Uterus (tissue), 4 donors: ENCODE results near the gene SLC35A4. TPM values are rescaled to one million over a fixed set of nuclear protein-coding genes. Genes with fewer than 3 reads are reported as not detected.

Source experiments
- DNase-seq, 2 donors: peaks; one replicate each; pipeline ENCODE4 v3.0.0-alpha.2; 2019 to 2020
- H3K27ac ChIP-seq, 2 donors: fragments of 200-600 bp; sonication (generic); 1 replicate in 1 of 2; 2 replicates in 1 of 2; pipeline ENCODE4 v1.5.1; 2016 to 2018
- H3K27me3 ChIP-seq, 2 donors: fragments of 200-600 bp; sonication (generic); one replicate each; pipeline ENCODE4 v1.5.1; 2018 to 2019; ENCODE audit warnings: control low read depth in 1 of 2
- H3K36me3 ChIP-seq, 2 donors: fragments of 200-600 bp; sonication (generic); one replicate each; pipeline ENCODE4 v1.5.1; 2019; ENCODE audit warnings: control low read depth in 1 of 2
- H3K4me1 ChIP-seq, 2 donors: fragments of 200-600 bp; sonication (generic); one replicate each; pipeline ENCODE4 v1.5.1; 2018 to 2019; ENCODE audit warnings: control low read depth in 1 of 2
- H3K4me3 ChIP-seq, 2 donors: fragments of 200-600 bp; sonication (generic); 1 replicate in 1 of 2; 2 replicates in 1 of 2; pipeline ENCODE4 v1.5.1; 2018 to 2019; ENCODE audit warnings: mild to moderate bottlenecking in 1 of 2
- H3K9me3 ChIP-seq, 2 donors: fragments of 200-600 bp; sonication (generic); one replicate each; pipeline ENCODE4 v1.5.1; 2019; ENCODE audit warnings: control low read depth in 1 of 2
- CTCF ChIP-seq, 4 experiments: fragments of 200-600 bp in 2 of 4; fragments of 450-650 bp in 2 of 4; sonication (generic) in 2 of 4; IDR thresholded peaks; one replicate each; pipeline ENCODE4 v1.5.1; 2016 to 2019; ENCODE audit warnings: antibody characterized with exemption in 4 of 4, mild to moderate bottlenecking in 2 of 4, moderate library complexity in 1 of 4
- POLR2A ChIP-seq, 2 donors: fragments of 450-650 bp; IDR thresholded peaks; one replicate each; pipeline ENCODE4 v1.6.1; 2016; ENCODE audit warnings: antibody characterized with exemption in 2 of 2, mild to moderate bottlenecking in 1 of 2, moderate library complexity in 1 of 2
- intact Hi-C: fragments of 100-400 bp; cut with DNase I; formaldehyde crosslinking; loops from one replicate; pipeline ENCODE4 v1.15.1; 2023; ENCODE audit warnings: low total_unique reads
- microRNA-seq: library from miRNA; unstranded; fragments of <30 nt; microRNA quantifications from one replicate; pipeline ENCODE4, GENCODE V29; 2016; ENCODE audit warnings: borderline microRNAs expressed, borderline replicate concordance
- small RNA-seq: library from RNA; depleted of rRNA; stranded (forward); fragments of <200 nt; gene quantifications from one replicate; pipeline ENCODE3, GENCODE V24; 2016
- total RNA-seq, 4 donors: library from RNA; depleted of rRNA in 3 of 4; stranded (reverse); fragments of >200 nt in 3 of 4; gene quantifications; one replicate each; pipeline versions ENCODE4 v1.1.0 to v1.2.4, GENCODE V29; 2014 to 2023
- donor health status: DM: yes; HTN: yes; CAD: no.

The SLC35A4 gene
- total RNA-seq, 4 donors from 2014 or later: 6.4 to 39.7 (median 21.7) TPM

GRCh38 chr5:140607031-140607430, 42.4 kb downstream of the SLC35A4 start:
- no peak for TF ChIP-seq POLR2A (IDR thresholded peaks at IDR 0.05)
- no peak for TF ChIP-seq CTCF (IDR thresholded peaks at IDR 0.05)
- Histone ChIP-seq H3K27ac (no peak overlapping the region), H3K4me3 (no peak overlapping the region), H3K9me3 (no peaks in the 10 kb centered on the region), H3K4me1 (no peaks in the 10 kb centered on the region), H3K36me3 (no peaks in the 10 kb centered on the region), H3K27me3 (no peaks in the 10 kb centered on the region)
- intact Hi-C loops: no loop called here
- no peak for DNase-seq

- Histone ChIP-seq H3K9me3 (no peaks in the 10 kb centered on the region), H3K4me3 (no peak overlapping the region), H3K27ac (no peak overlapping the region), H3K27me3 (no peaks in the 10 kb centered on the region), H3K36me3 (no peaks in the 10 kb centered on the region), H3K4me1 (no peaks in the 10 kb centered on the region)
- intact Hi-C loops: no loop called here
- no peak for DNase-seq
- TF ChIP-seq CTCF (IDR thresholded peaks at IDR 0.05) (no peak), POLR2A (IDR thresholded peaks at IDR 0.05) (no peak)
These were observed 44.1 kb downstream of the SLC35A4 start for GRCh38 chr5:140608722-140609121.

GRCh38 chr5:140609126-140609525, 44.5 kb downstream of the SLC35A4 start:
- TF ChIP-seq CTCF (IDR thresholded peaks at IDR 0.05): no peak
- TF ChIP-seq POLR2A (IDR thresholded peaks at IDR 0.05): no peak
- no peak overlapping the region for H3K27ac ChIP-seq
- intact Hi-C loops: no loop called here

GRCh38 chr5:140611020-140611521, 46.4 kb downstream of the SLC35A4 start:
- Histone ChIP-seq H3K9me3 (no peaks in the 10 kb centered on the region), H3K4me3 (no peak overlapping the region), H3K36me3 (no peaks in the 10 kb centered on the region), H3K27ac (no peak overlapping the region), H3K4me1 (no peaks in the 10 kb centered on the region), H3K27me3 (no peaks in the 10 kb centered on the region)
- no peak for TF ChIP-seq POLR2A (IDR thresholded peaks at IDR 0.05)
- no peak for DNase-seq
- intact Hi-C loops: no loop called here

More at GRCh38 chr5:140609126-140609525, 44.5 kb downstream of the SLC35A4 start:
- H3K36me3 ChIP-seq: no peaks in the 10 kb centered on the region
- no peaks in the 10 kb centered on the region for H3K4me1 ChIP-seq
- H3K9me3 ChIP-seq: no peaks in the 10 kb centered on the region
- no peak overlapping the region for H3K4me3 ChIP-seq
- DNase-seq: peak in 1 of 2 donors; percentile 32
- H3K27me3 ChIP-seq: no peaks in the 10 kb centered on the region

Small RNA genes lying within 50 kb of the gene (microRNA-seq; reads per million reads assigned to microRNA genes)
- gene MIR6831: not detected

Small RNA genes lying within 50 kb of the gene (small RNA-seq; reads per million reads assigned to genes)
- gene RF00279: not detected
- not detected for gene RF00443

Other genes starting within 250 kb of the SLC35A4 start
- gene HBEGF, start 218.2 kb upstream of the SLC35A4 start, total RNA-seq: 10 to 100 TPM in 2 of 4 donors, 1 to 10 TPM in 1, under 1 TPM in 1; 0.77 to 24.4 (median 8.4) TPM
- under 1 TPM in 1 of 4 donors, not detected in 3; 0.12 TPM for gene SLC4A9, start 204.6 kb upstream of the SLC35A4 start, total RNA-seq
- gene ANKHD1, start 163.0 kb upstream of the SLC35A4 start, total RNA-seq: 100 to 1,000 TPM; 106 to 200 (median 161) TPM
- gene EIF4EBP3, start 17.2 kb upstream of the SLC35A4 start, total RNA-seq: 1 to 10 TPM in 1 of 4 donors, not detected in 3; 7.8 TPM
- 10 to 100 TPM in 3 of 4 donors, 1 to 10 TPM in 1; 2.6 to 32.6 (median 22.9) TPM for gene SRA1, start 7.4 kb upstream of the SLC35A4 start, total RNA-seq
- 10 to 100 TPM in 3 of 4 donors, 1 to 10 TPM in 1; 6.5 to 54.7 (median 27.4) TPM for gene APBB3, start 230 bp upstream of the SLC35A4 start, total RNA-seq
- 10 to 100 TPM in 3 of 4 donors, under 1 TPM in 1; 0.51 to 48.5 (median 34.0) TPM for gene CD14, start 68.3 kb downstream of the SLC35A4 start, total RNA-seq
- gene TMCO6, start 74.6 kb downstream of the SLC35A4 start, total RNA-seq: 10 to 100 TPM in 3 of 4 donors, 1 to 10 TPM in 1; 6.2 to 36.2 (median 22.7) TPM
- 100 to 1,000 TPM in 1 of 4 donors, 10 to 100 TPM in 3; 17.2 to 103 (median 35.6) TPM for gene NDUFA2, start 82.8 kb downstream of the SLC35A4 start, total RNA-seq
- 100 to 1,000 TPM in 2 of 4 donors, 10 to 100 TPM in 2; 60.9 to 265 (median 89.3) TPM for gene IK, start 83.0 kb downstream of the SLC35A4 start, total RNA-seq
- 10 to 100 TPM in 3 of 4 donors, 1 to 10 TPM in 1; 5.9 to 21.9 (median 17.9) TPM for gene WDR55, start 100.1 kb downstream of the SLC35A4 start, total RNA-seq
- 1 to 10 TPM in 2 of 4 donors, under 1 TPM in 2; 0.28 to 2.6 (median 0.92) TPM for gene DND1, start 108.7 kb downstream of the SLC35A4 start, total RNA-seq
- 10 to 100 TPM; 20.3 to 50.5 (median 40.4) TPM for gene HARS1, start 126.5 kb downstream of the SLC35A4 start, total RNA-seq
- gene HARS2, start 126.6 kb downstream of the SLC35A4 start, total RNA-seq: 10 to 100 TPM in 2 of 4 donors, 1 to 10 TPM in 2; 2.6 to 38.0 (median 15.7) TPM
- gene ZMAT2, start 135.6 kb downstream of the SLC35A4 start, total RNA-seq: 10 to 100 TPM; 18.2 to 41.9 (median 30.4) TPM
- under 1 TPM in 1 of 4 donors, not detected in 3; 0.41 TPM for gene PCDHA1, start 221.3 kb downstream of the SLC35A4 start, total RNA-seq
- gene PCDHA2, start 230.0 kb downstream of the SLC35A4 start, total RNA-seq: under 1 TPM in 3 of 4 donors, not detected in 1; 0.26 to 0.76 (median 0.52) TPM
- 1 to 10 TPM in 3 of 4 donors, not detected in 1; 1.6 to 2.4 (median 1.8) TPM for gene PCDHA3, start 236.2 kb downstream of the SLC35A4 start, total RNA-seq
- 1 to 10 TPM in 1 of 4 donors, under 1 TPM in 3; 0.26 to 5.8 (median 0.59) TPM for gene PCDHA4, start 242.2 kb downstream of the SLC35A4 start, total RNA-seq